ELF-1 (cell line): ENCODE measurements around the gene KCNJ15.
"Not testable (repeated sequence)": the region's sequence is repeated elsewhere in the genome, so short reads cannot be mapped to it uniquely, and the experiment has no call there.

Experiments used
- DNase-seq: peaks from one replicate; pipeline ENCODE4 v3.0.0-alpha.2; 2016; ENCODE audit warnings: low read depth, low spot score

The KCNJ15 gene

GRCh38 chr21:38256599-38257302 is at the start of gene KCNJ15:
Gene KCNJ15 (plus strand): TSS chr21:38256991. CDS start chr21:38299262, 42,271 bp downstream.
- no peak for DNase-seq

GRCh38 chr21:38208118-38208517 is 48.7 kb upstream of the KCNJ15 start:
- no peak for DNase-seq

- no peak for DNase-seq
Measured at GRCh38 chr21:38211321-38211720, 45.5 kb upstream of the KCNJ15 start.

- DNase-seq: no peak
Measured at GRCh38 chr21:38212706-38213105, 44.1 kb upstream of the KCNJ15 start.

GRCh38 chr21:38219049-38219628 is 37.7 kb upstream of the KCNJ15 start:
- peak; percentile 80 for DNase-seq

GRCh38 chr21:38220270-38220737 is 36.5 kb upstream of the KCNJ15 start:
- peak; percentile 22 for DNase-seq

GRCh38 chr21:38221594-38221993 is 35.2 kb upstream of the KCNJ15 start:
- DNase-seq: no peak

- no peak for DNase-seq
Measured at GRCh38 chr21:38223893-38224540, 32.8 kb upstream of the KCNJ15 start.

- DNase-seq: no peak
Measured at GRCh38 chr21:38227401-38227800, 29.4 kb upstream of the KCNJ15 start.

GRCh38 chr21:38228115-38228514 is 28.7 kb upstream of the KCNJ15 start:
- peak; percentile 81 for DNase-seq

GRCh38 chr21:38228537-38228936 is 28.3 kb upstream of the KCNJ15 start:
- no peak for DNase-seq

GRCh38 chr21:38229260-38229877 is 27.4 kb upstream of the KCNJ15 start:
- peak; percentile 30 for DNase-seq

- no peak for DNase-seq
Measured at GRCh38 chr21:38234395-38235142, 22.2 kb upstream of the KCNJ15 start.

- not testable (repeated sequence) for DNase-seq
Measured at GRCh38 chr21:38235251-38235650, 21.5 kb upstream of the KCNJ15 start.

- DNase-seq: no peak
Measured at GRCh38 chr21:38236232-38236631, 20.6 kb upstream of the KCNJ15 start.

- DNase-seq: no peak
Measured at GRCh38 chr21:38239672-38240071, 17.1 kb upstream of the KCNJ15 start.

GRCh38 chr21:38240129-38240528 is 16.7 kb upstream of the KCNJ15 start:
- no peak for DNase-seq

GRCh38 chr21:38241029-38241740 is 15.6 kb upstream of the KCNJ15 start:
- DNase-seq: no peak

- no peak for DNase-seq
Measured at GRCh38 chr21:38242061-38242460, 14.7 kb upstream of the KCNJ15 start.

GRCh38 chr21:38243732-38244406 is 12.9 kb upstream of the KCNJ15 start:
- no peak for DNase-seq
